HG03575 (cell line): Measurements from ENCODE around the gene PCDH15.

ENCODE experiments used
- ATAC-seq: cut with Tn5 transposase; IDR thresholded peaks from one replicate; pipeline ENCODE4 v1.9.1; 2021; ENCODE audit not compliant: unreplicated experiment, insufficient number of reproducible peaks, low FRiP score; ENCODE audit errors: extremely low read depth

Gene PCDH15

DNA sequence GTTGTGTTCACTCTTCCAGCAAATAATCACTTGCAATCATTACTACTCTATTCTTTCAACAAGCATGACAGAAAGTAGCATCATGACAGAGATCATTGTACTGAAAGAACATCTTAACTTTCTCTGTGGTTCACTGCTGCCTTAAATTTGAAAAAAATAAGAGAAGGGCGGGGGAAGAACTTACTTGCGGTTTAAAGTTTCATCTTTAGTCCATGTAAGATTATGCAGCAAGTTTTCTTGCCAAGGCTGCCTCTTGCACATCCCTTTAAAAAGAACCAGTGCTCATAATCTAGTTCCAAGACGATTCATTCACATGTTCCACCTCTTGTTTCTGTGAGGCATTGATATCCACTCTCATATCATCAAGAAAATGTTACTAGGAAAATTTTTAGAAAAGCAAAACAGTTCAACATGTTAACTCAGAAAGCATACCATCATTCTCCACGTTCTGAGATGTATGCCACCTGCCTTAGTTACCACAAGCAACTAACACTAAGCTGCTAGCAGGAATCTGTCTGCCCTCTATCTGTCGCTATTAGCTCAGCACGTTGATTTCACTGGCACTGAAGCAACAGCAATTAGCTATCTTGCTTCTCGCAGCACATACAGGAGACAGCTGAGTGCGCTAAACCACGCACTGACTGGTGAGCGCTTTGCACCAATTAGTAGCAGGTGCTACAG, at the start of gene PCDH15:
Gene PCDH15 (minus strand): TSS at position 491 of the 681 bp plus-strand sequence. CDS start 136,969 bp downstream, outside the sequence.
- ATAC-seq: no peak

DNA sequence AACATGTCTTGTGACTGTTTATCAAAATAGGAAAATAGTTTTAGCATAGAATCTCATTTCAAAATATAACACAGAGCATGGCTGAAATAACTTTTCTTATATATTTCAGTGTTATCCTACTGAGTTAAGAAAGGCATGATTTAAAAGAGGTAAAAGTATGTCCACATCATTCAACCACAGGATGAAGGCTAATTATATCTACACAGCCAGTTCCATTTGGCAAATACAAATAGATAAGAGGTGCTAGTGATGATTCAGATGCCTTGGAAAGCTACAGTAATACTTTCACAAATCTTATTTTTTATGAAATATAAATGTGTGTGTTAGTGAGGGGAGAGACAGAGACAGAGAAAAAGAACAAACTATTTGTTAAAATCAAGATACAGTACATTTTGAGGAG, 42.9 kb upstream of the PCDH15 start:
- ATAC-seq: no peak

DNA sequence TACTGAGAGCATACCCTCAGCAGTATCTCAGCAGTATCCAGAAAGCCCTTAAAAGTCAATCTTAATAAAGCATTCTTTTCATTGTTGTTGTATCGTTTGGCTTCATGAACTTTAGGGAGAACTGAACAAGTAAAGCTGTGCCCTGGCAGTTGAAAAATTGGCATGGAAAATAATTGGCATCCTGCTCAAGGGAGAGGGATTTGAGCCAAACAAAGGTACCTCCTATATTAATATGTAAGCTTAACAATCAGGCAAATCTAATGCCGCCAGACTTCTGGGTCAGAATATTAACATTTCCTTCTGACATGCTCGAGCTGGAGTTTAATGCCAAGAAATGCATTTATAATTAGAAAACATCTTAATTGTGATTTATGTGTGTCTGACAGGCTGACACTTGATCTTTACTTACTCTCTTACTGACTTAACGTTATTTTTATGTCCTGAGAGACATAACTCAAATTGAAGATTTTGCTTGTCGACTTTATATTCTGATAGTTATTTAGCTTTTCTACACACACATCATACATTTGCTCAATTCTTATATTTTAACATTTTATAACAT, 42.1 kb upstream of the PCDH15 start:
- ATAC-seq: no peak

DNA sequence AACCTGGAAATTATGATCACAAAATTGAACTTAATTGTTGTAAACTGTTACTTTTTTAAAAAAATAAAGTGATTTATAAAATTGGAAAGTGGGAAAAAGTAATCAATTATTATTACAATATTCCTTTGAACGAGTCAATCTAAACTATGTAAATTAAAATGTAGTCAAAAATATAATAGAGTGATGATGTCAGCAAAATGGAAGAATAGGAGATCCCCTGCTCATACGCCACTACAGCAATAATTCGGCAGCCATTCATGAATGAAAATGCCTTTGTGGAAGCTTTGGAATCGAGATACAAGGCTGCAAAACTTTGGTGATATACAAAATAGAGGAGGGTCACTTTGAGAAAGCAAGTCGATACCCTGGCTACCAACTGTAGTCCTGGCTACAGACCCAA, 36.4 kb upstream of the PCDH15 start:
- no peak for ATAC-seq

DNA sequence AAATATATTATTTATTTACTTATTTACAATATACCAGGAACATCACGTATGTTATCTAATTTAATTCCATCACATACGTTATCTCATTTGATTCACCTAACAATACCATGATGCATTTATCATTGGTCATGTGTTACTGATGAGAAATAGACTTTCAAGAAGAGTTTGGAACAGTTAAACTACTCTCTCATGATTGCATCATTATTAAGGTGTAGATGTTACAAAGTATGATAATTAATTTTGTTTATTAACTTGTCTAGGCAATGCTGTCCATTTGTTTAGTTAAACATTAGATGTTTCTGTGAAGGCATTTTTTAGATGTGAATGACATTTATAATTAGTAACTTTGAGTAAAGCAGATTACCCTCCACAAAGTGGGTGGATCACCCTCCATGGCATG, 32.0 kb upstream of the PCDH15 start:
- ATAC-seq: no peak

DNA sequence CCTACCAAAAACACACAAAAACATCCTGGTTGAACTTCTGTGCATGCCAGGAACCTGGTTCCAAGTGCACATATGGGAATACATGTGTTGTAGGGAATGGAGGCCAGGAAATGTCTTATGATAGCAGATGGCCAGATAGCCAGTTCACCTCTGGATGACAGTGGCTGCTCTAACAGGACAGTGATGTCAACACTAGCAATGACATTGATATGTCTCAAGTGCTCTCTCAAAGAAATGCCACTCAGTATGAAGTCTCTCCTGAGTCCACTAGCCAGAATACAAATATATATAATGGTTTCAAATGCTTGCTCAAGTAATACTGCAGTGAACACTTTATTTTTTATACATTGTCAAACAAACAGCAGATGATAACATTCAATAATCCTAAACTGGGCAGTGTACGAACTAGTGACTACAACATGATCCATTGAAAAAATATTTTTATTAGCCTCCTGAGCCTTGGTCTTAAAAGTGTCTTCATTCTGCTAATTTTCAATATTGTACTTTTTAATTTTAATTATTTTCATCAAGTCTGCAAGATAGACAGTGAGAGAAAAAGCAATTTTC, 26.0 kb upstream of the PCDH15 start:
- ATAC-seq: no peak

DNA sequence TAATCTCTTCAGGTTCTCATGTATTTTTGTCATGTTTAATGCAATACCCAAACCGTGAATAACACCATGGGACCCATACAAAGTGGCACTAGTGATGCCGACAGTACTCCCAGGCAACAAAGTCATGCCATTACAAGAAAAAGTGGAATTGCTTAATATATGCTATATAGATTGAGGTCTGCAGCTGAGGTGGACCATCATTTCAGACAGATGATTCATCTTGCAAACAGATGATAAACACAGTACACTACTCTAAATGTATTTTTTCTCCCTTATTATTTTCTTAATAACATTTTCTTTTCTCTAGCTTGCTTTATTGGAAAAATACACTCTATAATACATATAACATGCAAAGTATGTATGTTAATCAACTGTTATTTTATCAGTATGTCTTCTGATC, 14.6 kb upstream of the PCDH15 start:
- no peak for ATAC-seq

GRCh38 chr10:54808186-54808935, 7.3 kb upstream of the PCDH15 start:
- ATAC-seq: no peak

- no peak for ATAC-seq
Measured at GRCh38 chr10:54799506-54799905, 1.5 kb downstream of the PCDH15 start.

DNA sequence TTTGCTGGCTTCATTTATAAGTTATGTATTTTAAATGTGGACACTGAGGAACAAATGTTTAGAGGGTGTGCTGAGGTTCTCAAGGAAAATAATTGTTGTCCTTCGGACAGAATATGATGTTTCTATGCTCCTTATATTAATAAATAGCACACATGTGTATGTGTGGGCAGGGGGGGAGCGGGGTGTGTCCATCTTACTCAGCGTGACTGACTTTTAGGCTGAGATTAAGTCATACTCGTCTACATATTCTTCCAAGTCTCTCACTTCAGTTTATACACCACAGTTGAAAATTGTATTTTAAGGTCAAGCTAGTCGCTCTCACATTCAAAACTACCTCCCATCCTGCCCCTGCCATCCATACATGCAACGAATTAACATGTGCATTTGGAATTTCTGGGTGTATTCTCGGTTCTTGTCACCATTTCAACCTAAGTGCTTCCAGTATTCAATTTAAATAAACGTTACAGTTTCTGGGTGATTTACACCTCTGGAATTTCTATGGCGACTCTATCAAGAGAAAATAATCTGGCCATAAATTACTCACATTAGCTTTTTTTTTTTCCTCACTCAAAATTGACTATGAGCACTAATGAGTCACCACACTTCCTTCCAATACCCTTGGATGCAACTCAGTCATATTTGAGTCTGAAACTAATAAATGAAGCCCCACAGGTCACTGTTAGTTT, 3.3 kb downstream of the PCDH15 start:
- ATAC-seq: no peak

DNA sequence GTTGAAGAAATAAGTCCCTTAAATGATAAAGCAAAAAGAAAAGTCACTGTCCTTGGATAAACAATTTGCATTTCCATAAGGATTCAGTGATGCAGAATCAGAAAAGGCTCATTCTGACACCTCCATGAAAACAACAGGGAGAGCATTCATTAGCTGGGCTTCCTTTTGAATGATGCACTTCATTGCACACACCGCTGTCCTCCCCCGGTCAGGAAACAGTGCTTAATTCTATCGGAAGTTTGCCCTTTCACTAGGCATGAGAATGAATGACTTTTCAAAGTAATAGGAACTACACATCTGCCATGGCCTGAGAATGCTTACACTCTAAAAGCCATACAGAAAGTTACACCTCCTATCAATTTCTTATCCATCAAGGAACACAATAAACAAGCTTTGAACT, 4.2 kb downstream of the PCDH15 start:
- ATAC-seq: no peak

- no peak for ATAC-seq
Measured at GRCh38 chr10:54776622-54777021, 24.4 kb downstream of the PCDH15 start.

- ATAC-seq: no peak
Measured at GRCh38 chr10:54772468-54773122, 28.4 kb downstream of the PCDH15 start.

DNA sequence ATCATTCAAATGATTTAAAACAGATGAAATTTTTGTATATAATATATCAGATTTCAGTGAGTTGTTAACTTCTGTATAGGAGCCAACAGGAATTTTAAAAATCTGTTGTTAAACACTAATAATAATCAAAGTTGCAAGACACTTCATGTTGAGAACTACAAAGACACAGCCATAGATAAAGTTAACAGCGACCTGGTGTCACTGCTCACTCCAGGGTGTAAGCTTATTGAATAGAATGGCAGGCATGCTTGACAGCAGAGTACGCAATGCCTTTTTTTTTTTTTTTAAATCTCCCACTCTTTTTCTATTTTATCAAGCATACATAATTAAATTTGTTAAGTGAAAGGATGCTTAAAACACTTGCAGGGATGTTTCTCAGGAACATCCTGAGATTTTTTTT, 32.0 kb downstream of the PCDH15 start:
- ATAC-seq: no peak

GRCh38 chr10:54758791-54759190, 42.2 kb downstream of the PCDH15 start:
- ATAC-seq: no peak

GRCh38 chr10:54749623-54750022, 51.4 kb downstream of the PCDH15 start:
- no peak for ATAC-seq

DNA sequence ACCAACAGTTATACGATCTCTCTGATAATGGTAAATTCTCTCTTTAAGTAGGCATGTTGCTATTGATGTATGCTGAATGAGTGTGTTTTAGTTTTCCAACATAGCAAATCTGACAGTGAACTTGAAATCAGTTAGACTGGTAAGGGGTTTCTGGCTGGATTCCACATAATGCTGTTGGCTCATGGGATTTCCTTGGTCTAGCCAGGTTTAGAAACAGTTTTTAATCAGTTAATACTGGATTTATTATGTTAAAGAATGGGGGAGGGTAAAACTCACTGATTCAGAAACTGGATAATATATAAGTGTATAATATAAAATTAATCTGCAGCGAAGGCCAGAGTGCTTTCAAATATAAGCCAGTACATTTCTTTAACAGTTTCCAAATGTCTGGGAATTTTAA, 55.6 kb downstream of the PCDH15 start:
- no peak for ATAC-seq

- ATAC-seq: no peak
Measured at GRCh38 chr10:54742416-54742815, 58.6 kb downstream of the PCDH15 start.

DNA sequence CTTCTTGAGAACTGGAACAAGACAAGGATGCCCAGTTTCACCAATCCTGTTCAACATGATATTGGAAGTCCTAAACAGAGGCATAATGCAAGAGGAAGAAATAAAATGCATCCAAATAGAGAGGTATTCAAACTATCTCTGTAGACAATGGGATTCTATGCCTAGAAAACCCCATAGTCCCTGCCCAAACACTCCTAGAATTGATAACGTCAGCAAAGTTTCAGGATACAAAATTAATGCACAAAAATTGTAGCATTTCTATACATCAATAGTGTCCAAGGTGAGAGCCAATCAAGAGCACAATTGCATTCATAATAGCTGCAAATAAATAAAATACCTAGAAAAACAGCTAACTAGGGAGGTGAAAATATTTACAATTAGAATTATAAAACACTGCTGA, 72.5 kb downstream of the PCDH15 start:
- no peak for ATAC-seq
